Stimulated activated CD8-positive, alpha-beta memory T cell treated with anti-CD3 and anti-CD28 coated beads, Interleukin-12 subunit alpha, Interleukin-12 subunit beta, amount 100 ng/mL, for 1 hour (primary cell): ENCODE data around the gene THY1.
"Not testable (repeated sequence)": the region's sequence is repeated elsewhere in the genome, so short reads cannot be mapped to it uniquely, and the experiment has no call there.

Experiments used
- DNase-seq: peaks from one replicate; pipeline ENCODE4 v3.0.0-alpha.2; 2020; ENCODE audit warnings: low read depth

The THY1 gene

DNA sequence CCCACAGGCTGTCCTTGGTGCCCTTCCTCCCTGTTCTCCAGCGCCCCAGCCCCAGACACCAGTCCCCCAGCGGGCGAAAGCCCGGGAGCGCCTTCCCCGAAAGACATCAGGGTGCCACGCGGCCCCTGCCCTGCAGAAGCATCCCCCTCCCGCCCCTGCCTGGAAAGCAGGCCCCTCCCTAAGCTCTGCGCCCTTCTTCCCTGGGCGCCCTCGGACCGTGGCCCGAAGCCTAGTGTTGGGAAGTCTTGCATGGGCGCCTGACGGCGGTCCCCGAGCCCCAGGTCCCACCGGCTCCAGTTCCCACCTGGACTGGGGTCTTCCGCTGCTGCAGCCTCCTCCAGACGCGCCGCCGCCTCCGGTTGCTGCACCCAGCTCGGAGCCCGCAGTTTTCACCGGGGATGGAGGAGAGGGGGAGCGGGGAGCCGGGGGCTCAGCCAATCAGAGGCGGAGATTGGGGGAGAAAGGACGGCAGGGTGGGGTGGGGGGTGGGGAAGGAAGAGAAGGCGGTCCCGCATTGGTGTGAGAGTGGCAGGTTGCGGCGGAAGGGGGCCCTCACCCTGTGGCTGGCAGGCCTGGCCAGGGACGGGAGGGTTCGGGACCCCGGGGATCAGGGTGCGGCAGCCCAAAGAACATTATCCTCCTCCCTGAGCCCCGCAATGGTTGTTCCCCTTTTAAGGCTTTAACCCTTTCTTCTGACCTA is at the start of gene THY1:
THY1 (minus strand) TSS at position 364 of the 700 bp plus-strand sequence. CDS start 2,267 bp downstream, outside the sequence.
- DNase-seq: no peak

DNA sequence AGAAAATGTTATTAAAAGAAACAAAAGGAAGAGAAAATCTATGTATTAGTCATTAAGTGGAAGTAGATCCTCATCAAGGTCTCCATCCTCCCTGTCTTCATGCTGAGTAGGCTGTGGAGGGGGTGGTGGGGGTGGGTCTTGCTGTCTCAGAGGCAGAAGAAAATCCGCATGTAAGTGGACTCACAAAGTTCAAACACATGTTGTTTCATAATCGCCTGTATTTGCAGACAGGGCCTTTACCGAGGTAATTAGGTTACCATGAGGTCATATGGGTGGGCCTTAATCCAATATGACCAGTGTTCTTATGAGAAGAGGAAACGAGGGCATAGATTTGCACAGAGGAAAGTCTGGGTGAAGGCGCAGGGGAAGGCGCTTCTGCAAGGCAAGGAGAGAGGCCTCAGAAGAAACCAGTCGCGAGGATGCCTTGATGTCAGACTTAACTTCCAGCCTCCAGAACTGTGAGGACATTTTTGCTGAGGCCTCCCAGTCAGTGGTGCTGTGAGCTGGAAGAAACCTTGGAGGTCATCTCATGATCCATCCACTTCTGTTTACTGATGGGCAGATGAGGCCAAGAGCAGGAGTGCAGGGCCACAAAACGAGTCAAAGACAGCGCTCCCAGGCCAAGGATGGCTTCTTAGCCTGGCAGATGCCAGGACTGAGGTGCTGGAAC is 49.3 kb upstream of the THY1 start:
- DNase-seq: no peak

GRCh38 chr11:119471329-119471728 is 48.4 kb upstream of the THY1 start:
- DNase-seq: no peak

- DNase-seq: no peak
Measured at GRCh38 chr11:119470317-119471291, 47.6 kb upstream of the THY1 start.

GRCh38 chr11:119469506-119469905 is 46.5 kb upstream of the THY1 start:
- no peak for DNase-seq

DNA sequence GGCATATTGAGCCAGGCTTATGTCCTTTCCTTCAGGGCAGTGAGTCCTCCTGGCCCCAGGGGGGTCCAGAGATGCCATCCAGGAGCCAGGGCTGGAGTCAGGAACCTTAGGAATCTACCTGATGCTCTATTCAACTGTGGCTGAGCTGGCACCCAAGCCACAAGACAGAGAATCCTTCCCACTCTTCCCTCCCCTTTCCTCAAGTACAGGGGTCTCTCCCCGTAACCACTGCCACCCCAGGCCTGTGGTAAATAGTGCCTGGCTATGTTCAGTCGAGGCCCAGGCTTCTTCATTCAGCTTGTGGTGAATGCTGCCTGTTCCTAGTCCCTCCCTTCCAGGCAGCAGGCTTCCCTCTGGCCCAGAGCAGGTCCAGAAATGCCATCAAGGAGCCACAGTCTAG is 45.5 kb upstream of the THY1 start:
- no peak for DNase-seq

GRCh38 chr11:119461229-119461963 is 38.4 kb upstream of the THY1 start:
- no peak for DNase-seq

DNA sequence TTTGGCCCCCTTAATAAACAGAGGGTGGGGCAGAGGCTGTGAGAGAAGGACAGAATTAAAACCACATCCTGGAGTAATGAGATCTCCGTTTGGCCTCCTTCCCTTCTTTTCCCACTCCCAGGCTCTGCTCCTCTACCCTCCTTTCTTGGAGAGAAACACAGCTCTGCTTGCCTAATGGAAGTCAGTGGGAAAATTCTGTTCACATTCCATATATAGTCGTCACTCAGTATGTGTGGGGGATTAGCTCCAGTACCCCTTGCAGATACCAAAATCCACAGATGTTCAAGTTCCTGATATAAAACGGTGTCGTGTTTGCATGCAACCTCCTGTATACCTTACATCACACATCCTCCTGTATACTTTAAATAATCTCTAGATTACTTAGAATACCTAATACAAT is 37.6 kb upstream of the THY1 start:
- no peak for DNase-seq

DNA sequence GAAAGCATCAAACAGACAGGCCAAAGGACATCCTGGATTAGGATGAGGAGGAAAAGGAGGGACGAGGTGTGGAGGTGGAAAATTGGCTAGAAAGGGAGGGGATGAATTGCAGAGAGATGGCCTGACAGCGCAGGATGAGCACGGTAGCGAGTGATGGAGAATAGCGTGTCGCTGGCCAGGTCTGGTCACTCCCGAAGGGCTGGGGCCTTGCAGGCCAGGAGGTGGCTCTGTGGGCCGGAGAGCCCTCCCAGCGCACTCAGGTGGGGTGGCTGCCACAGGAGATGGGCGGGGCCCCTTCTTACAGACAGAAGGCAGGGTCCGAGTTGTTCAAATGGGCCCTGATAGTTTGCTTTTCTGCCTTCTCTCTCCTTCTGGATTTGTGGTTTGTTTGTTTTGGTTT is 37.1 kb upstream of the THY1 start:
- no peak for DNase-seq

DNA sequence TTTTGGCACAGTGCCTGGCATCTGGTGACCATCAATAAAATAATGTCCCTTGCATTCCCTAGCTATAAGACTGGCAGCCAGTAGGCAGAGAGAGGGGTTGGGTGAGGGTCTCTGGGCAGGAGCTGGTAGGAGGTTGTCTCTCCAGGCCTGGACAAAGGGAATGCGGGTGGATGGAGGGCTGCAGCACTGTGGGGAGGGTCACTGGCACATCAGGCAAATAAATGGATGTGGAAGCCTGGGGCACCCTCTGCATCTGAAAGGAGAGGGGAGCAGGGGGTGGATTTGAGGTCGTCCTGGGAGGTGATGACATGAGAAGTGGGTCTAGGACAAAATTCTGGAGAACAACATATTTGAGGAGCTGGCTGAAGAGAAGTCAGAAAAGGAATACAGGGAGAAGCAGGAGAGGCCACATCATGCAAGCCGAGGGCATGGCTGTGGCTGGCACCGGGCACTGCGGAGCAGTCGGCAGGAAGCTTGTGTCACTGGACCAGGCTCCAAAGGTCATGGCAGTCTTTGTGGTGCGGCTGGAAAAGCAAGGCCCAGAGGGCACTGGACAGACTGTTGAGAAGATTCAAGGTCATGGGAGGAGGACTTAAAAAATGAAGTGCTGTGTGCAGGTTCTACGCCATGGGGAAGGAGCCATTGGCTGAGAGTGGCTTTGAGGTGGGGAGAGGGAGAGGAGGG is 36.5 kb upstream of the THY1 start:
- no peak for DNase-seq

DNA sequence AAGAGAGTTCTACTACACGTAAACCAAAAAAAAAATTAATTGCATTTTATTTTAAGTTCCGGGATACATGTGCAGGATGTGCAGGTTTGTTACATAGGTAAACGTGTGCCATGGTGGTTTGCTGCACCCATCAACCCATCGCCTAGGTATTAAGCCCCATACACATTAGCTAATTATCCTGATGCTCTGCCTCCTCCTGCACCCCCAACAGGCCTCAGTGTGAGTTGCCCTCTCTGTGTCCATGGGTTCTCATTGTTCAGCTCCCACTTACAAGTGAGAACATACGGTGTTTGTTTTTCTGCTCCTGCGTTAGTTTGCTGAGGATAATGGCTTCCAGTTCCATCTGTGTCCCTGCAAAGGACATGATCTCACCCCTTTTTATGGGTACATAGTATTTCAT is 32.7 kb upstream of the THY1 start:
- not testable (repeated sequence) for DNase-seq

- not testable (repeated sequence) for DNase-seq
Measured at GRCh38 chr11:119455241-119455640, 32.3 kb upstream of the THY1 start.

DNA sequence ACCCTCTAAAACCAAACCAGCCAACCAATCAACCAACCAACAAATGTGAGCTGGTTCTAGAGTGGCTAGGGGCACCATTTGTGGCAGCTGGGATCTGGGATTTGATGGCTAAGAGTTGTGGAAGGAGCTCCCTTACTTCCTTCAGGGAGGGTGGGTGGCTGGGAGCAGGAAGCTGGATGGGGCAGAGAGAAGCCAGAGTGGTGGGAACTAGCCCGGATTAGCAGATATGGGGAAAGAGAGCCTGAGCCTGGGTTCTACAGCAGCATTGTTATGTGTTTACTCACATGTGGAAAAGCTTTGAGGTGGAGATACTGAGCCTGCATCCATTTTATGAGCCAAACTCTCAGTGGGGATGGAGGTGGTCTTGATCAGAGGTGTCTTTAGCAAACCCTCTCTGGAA is 30.9 kb upstream of the THY1 start:
- no peak for DNase-seq

- DNase-seq: no peak
Measured at GRCh38 chr11:119450590-119451326, 27.8 kb upstream of the THY1 start.

- no peak for DNase-seq
Measured at GRCh38 chr11:119449498-119449897, 26.5 kb upstream of the THY1 start.

GRCh38 chr11:119448380-119448779 is 25.4 kb upstream of the THY1 start:
- DNase-seq: no peak

DNA sequence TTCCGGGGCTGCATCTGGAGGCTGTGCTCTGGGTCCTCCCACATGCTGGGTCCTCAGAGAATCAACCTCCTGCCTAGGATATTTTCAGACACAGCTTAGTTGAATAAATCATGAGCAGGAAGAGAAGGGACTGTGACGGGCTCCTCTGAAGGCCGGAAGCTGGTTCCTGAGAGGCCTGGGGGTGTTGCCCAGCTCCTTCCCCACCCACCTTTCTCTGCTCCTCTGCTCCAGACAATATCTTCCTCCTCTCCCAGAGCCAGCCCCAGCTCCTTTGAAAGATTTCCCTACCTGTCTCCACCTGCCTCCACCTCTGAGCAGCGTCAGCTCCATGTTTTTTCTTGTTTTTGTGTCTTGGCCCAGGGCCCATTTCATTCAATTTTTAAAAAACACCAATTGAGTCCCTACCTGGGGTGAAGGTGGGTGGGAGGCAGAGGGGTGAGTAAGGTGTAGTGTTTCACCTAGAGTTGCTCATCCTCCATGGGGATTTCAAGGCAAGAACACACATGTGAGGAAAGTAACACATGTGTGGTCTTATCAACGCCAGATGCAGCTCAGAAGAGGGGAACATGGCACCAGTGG is 24.8 kb upstream of the THY1 start:
- DNase-seq: no peak

DNA sequence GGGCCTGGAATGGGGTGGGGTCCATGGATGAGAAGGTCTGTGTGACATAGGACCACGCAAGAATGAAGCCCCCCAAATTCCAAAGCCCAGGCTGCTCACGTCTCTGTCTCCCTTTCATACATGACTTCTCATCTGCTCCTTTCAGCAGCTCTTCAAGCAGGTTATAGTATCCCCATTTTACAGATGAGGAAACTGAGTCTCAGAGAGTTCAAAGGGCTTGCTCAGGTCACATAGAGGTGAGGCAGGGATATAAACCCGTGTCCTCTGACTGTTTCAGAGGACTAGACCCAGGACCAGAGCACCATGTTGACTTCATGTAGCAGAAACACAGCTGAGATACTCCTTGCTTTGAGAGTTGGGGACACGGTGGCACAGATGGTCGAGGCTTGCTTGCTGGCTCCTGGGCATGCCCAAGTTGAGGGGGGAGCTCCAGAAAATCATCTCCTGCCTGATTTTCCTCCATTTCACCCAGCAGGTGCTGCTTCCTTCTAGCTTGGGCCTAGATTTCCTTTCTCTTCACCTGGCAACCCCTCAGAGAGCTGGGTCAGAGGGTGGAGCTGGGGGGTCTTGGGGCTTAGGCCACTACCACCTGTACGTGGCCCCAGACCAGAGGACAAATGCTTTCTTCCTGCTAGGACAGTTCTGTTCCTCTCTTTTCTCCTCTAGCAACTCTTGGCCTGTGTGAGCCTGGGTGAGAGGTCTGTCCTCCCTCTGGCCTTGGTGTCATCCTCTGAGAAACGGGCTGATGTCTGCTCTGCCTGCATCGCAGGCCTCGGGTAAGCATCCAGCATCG is 24.1 kb upstream of the THY1 start:
- DNase-seq: no peak

GRCh38 chr11:119446434-119446833 is 23.5 kb upstream of the THY1 start:
- DNase-seq: no peak
